Measurements from ENCODE around the gene SPDYE1.
"Not testable (repeated sequence)": the region's sequence is repeated elsewhere in the genome, so short reads cannot be mapped to it uniquely, and the experiment has no call there.

The SPDYE1 gene

DNA sequence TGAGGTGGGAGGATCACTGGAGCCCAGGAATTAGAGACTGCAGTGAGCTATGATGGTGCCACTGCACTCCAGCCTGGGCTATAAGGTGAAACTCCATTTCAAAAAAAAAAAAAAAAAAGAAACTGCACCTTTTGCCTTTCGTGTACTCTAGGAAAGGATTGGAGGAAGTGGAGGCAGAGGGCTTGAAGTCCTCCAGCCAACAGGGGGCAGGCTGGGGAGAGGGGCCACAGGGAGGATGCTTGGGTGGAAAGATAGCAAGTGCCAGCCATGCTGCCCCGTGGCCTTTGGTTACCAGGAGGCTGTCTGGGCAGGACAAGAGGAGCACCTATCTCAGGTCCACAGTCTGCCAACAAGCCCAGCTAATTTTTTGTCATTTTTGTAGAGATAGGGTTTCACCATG lies 14.0 kb upstream of the SPDYE1 start:
- ATAC-seq (ENCODE audit: insufficient read depth, low read depth), result peak; percentile 32; the same call in 1 of the 3 replicates
- H3K79me2 ChIP-seq (ENCODE audit: insufficient read depth, low read length); H3K4me3 ChIP-seq (ENCODE audit: low read depth in 1 of 2, low read length in 2 of 2); H4K20me1 ChIP-seq (ENCODE audit: insufficient read depth, low read length); H3K27ac ChIP-seq (ENCODE audit: low read length); H3K27me3 ChIP-seq (ENCODE audit: insufficient read depth, low read length, poor library complexity); H2AFZ ChIP-seq (ENCODE audit: low read depth, low read length); H3K9me3 ChIP-seq (ENCODE audit: insufficient read depth, low read length, severe bottlenecking); H3K9ac ChIP-seq (ENCODE audit: low read depth, low read length); H3K4me2 ChIP-seq (ENCODE audit: insufficient read depth, low read length); H3K4me1 ChIP-seq (ENCODE audit: insufficient read depth, low read length); DNase-seq; H3K36me3 ChIP-seq (ENCODE audit: insufficient read depth, low read length): not testable (repeated sequence)
- TF ChIP-seq, protein P1, sequence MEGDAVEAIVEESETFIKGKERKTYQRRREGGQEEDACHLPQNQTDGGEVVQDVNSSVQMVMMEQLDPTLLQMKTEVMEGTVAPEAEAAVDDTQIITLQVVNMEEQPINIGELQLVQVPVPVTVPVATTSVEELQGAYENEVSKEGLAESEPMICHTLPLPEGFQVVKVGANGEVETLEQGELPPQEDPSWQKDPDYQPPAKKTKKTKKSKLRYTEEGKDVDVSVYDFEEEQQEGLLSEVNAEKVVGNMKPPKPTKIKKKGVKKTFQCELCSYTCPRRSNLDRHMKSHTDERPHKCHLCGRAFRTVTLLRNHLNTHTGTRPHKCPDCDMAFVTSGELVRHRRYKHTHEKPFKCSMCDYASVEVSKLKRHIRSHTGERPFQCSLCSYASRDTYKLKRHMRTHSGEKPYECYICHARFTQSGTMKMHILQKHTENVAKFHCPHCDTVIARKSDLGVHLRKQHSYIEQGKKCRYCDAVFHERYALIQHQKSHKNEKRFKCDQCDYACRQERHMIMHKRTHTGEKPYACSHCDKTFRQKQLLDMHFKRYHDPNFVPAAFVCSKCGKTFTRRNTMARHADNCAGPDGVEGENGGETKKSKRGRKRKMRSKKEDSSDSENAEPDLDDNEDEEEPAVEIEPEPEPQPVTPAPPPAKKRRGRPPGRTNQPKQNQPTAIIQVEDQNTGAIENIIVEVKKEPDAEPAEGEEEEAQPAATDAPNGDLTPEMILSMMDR (IDR thresholded peaks at IDR 0.05; ENCODE audit: borderline replicate concordance, extremely low read depth, low read length, poor library complexity, severe bottlenecking), result peak; percentile 27

DNA sequence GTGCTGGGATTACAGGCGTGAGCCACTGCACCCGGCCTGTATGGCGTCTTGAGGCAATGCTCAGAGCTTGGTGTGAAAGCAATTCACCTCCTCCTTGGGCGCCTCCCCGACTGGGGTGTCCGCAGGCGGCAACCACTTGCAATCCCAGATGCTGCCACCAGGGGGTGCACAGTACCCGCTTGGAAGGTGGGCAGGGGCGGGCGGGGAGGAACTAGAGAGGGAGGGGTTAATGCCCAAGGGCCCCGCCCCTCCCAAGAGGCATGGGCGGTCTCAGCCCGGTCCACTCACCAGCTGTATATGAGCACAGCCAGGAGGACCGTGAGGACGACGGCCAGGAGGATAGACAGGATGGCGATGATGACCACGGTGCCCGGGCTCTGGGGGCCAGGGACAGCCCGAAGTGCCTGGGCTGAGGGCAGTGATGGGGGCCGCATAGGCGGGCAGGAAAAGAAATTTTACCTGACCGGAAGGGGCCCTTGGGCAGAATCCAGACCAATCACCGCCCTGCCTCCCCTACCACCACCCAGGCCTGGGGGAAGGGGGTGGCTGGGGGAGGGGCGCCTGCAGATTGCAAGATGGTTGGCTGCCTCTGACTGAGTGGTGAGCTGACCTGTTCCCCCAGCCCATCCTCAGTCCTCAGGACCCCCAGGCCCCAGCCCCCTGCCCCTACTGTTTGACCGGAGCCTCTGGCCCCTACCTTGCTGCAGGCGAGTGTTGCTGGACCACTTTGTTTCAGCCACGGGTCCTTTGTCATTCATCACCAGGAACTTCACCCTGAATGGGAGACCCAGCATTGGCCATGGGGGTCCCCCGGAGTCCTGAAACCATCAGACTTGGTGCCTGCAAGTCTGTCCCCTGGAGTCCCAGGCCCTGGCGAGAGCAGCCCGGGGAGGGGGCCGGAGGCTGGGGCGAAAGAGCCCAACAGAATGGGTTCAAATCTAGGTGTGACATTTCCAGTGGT lies 11.5 kb upstream of the SPDYE1 start:
- not testable (repeated sequence) for H2AFZ ChIP-seq (ENCODE audit: low read depth, low read length); H3K4me1 ChIP-seq (ENCODE audit: insufficient read depth, low read length); H3K9ac ChIP-seq (ENCODE audit: low read depth, low read length); H3K27ac ChIP-seq (ENCODE audit: low read length); H3K4me2 ChIP-seq (ENCODE audit: insufficient read depth, low read length); H3K79me2 ChIP-seq (ENCODE audit: insufficient read depth, low read length); H3K27me3 ChIP-seq (ENCODE audit: insufficient read depth, low read length, poor library complexity); H3K36me3 ChIP-seq (ENCODE audit: insufficient read depth, low read length); H3K4me3 ChIP-seq (ENCODE audit: low read depth in 1 of 2, low read length in 2 of 2); H3K9me3 ChIP-seq (ENCODE audit: insufficient read depth, low read length, severe bottlenecking); H4K20me1 ChIP-seq (ENCODE audit: insufficient read depth, low read length)
- peak; percentile 76 for DNase-seq
- TF ChIP-seq, protein P1 (IDR thresholded peaks at IDR 0.05; ENCODE audit: borderline replicate concordance, extremely low read depth, low read length, poor library complexity, severe bottlenecking), result peak; percentile 58
- peak; percentile 80 for ATAC-seq (ENCODE audit: insufficient read depth, low read depth)

DNA sequence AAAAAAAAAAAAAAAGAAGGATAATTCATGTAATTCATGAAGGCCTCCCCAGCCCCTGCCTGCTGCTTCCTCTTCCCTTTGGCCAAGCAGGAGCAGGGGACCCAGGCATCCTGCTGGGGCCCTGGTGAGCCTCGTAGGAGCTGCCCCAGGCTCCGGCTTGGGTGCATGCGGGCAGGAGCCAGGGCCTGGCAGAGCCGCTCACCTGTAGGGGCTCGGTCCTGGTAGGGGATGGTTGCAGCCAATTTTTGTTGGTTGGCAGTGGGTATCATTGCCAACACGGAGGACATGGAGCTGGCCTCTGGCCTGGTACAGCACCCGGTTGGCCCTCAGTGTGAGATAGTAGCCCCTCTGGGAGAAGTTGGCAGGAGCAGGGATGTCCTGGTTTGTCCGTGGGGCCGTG lies 10.2 kb upstream of the SPDYE1 start:
- not testable (repeated sequence) for H3K27ac ChIP-seq (ENCODE audit: low read length); H3K4me3 ChIP-seq (ENCODE audit: low read depth in 1 of 2, low read length in 2 of 2); H3K9me3 ChIP-seq (ENCODE audit: insufficient read depth, low read length, severe bottlenecking); H3K36me3 ChIP-seq (ENCODE audit: insufficient read depth, low read length); ATAC-seq (ENCODE audit: insufficient read depth, low read depth); H2AFZ ChIP-seq (ENCODE audit: low read depth, low read length); H3K4me2 ChIP-seq (ENCODE audit: insufficient read depth, low read length); H4K20me1 ChIP-seq (ENCODE audit: insufficient read depth, low read length); H3K27me3 ChIP-seq (ENCODE audit: insufficient read depth, low read length, poor library complexity); H3K9ac ChIP-seq (ENCODE audit: low read depth, low read length); DNase-seq; H3K79me2 ChIP-seq (ENCODE audit: insufficient read depth, low read length); H3K4me1 ChIP-seq (ENCODE audit: insufficient read depth, low read length)

DNA sequence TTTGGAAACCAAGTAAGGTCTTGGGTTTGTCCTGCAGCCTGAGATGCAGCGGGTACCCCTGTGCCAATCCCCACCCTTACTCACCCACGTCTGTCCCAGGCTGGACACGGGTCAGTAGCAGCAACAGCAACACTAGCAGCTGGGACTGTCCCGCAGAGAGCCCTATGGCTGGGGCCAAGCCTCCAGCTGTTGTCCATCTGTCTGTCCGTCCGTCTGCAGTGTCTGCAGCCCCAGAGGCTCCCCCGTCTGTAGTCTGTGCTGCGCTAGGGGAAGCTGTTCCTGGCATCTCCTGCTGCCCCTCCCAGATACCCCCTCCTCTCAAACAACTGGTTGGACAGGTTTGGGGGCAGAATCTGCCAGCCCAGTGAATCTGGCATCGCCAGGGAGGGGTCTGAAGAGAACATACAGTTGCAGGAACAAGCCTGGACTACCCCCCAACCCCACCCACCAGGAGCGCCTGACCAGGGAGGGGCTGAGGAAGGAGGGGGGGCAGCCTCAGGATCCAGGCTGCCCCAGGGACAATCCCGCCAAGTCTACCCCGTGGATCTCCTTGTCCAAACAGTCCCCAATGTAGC lies 7.6 kb upstream of the SPDYE1 start:
- not testable (repeated sequence) for H3K9ac ChIP-seq (ENCODE audit: low read depth, low read length); H3K36me3 ChIP-seq (ENCODE audit: insufficient read depth, low read length); H3K4me2 ChIP-seq (ENCODE audit: insufficient read depth, low read length); H3K27ac ChIP-seq (ENCODE audit: low read length); H3K4me3 ChIP-seq (ENCODE audit: low read depth in 1 of 2, low read length in 2 of 2); H4K20me1 ChIP-seq (ENCODE audit: insufficient read depth, low read length); H3K27me3 ChIP-seq (ENCODE audit: insufficient read depth, low read length, poor library complexity); H3K4me1 ChIP-seq (ENCODE audit: insufficient read depth, low read length); ATAC-seq (ENCODE audit: insufficient read depth, low read depth); H3K79me2 ChIP-seq (ENCODE audit: insufficient read depth, low read length); DNase-seq; H3K9me3 ChIP-seq (ENCODE audit: insufficient read depth, low read length, severe bottlenecking); H2AFZ ChIP-seq (ENCODE audit: low read depth, low read length)

DNA sequence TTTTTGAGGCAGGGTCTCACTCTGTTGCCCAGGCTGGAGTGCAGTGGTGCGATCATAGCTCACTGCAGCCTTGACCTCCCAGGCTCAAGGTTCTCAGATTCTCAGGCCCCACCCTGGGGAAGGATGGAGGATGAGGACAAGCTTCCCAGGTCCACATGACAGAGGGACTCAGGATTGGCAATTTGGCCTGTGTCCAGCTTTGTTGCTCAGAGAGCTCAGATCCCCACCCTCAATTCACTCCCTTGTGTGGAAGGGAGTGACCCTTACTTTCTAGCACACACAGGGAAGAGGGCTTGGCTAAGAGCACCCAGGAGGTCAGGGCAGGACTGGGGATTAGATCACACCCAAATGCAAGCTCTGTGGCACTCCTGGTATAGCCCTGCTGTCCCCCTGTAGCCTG lies 6.9 kb upstream of the SPDYE1 start:
- H2AFZ ChIP-seq (ENCODE audit: low read depth, low read length); H3K79me2 ChIP-seq (ENCODE audit: insufficient read depth, low read length); H3K9me3 ChIP-seq (ENCODE audit: insufficient read depth, low read length, severe bottlenecking); H3K9ac ChIP-seq (ENCODE audit: low read depth, low read length); H3K27me3 ChIP-seq (ENCODE audit: insufficient read depth, low read length, poor library complexity); H3K36me3 ChIP-seq (ENCODE audit: insufficient read depth, low read length); H3K4me3 ChIP-seq (ENCODE audit: low read depth in 1 of 2, low read length in 2 of 2); H3K27ac ChIP-seq (ENCODE audit: low read length); H3K4me1 ChIP-seq (ENCODE audit: insufficient read depth, low read length); DNase-seq; H4K20me1 ChIP-seq (ENCODE audit: insufficient read depth, low read length); H3K4me2 ChIP-seq (ENCODE audit: insufficient read depth, low read length); ATAC-seq (ENCODE audit: insufficient read depth, low read depth): not testable (repeated sequence)

DNA sequence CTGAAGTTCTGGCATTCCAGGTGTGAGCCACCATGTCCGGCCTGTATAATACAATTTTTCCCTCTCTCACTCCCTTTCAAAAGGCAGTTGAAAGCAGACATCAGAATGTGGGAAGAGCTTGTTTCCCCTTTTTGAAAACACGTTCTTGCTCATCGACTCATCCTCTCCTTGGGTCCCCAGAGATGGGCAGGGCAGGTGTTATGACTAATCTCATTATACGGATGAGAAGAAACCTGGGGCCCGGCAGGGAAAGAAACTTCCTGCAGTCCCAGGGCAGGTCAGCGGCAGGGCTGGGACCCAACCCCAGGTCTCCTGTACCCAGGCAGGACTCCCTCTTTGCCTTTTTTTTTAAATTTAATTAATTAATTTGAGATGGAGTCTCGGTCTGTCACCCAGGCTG lies 4.8 kb upstream of the SPDYE1 start:
- not testable (repeated sequence) for H3K4me2 ChIP-seq (ENCODE audit: insufficient read depth, low read length); H3K27ac ChIP-seq (ENCODE audit: low read length); H3K4me1 ChIP-seq (ENCODE audit: insufficient read depth, low read length); H3K36me3 ChIP-seq (ENCODE audit: insufficient read depth, low read length); H3K79me2 ChIP-seq (ENCODE audit: insufficient read depth, low read length); H3K27me3 ChIP-seq (ENCODE audit: insufficient read depth, low read length, poor library complexity); H2AFZ ChIP-seq (ENCODE audit: low read depth, low read length); H3K9me3 ChIP-seq (ENCODE audit: insufficient read depth, low read length, severe bottlenecking); DNase-seq; H4K20me1 ChIP-seq (ENCODE audit: insufficient read depth, low read length); H3K9ac ChIP-seq (ENCODE audit: low read depth, low read length); ATAC-seq (ENCODE audit: insufficient read depth, low read depth); H3K4me3 ChIP-seq (ENCODE audit: low read depth in 1 of 2, low read length in 2 of 2)
